ENCODE results near the gene POU2AF2. TPM values are rescaled to one million over a fixed set of nuclear protein-coding genes. Genes with fewer than 3 reads are reported as not detected.
"Not testable (repeated sequence)": the region's sequence is repeated elsewhere in the genome, so short reads cannot be mapped to it uniquely, and the experiment has no call there.

POU2AF2 gene
- polyA plus RNA-seq, 12 donors, result 0.14 TPM; not detected in 11

- no peak for DNase-seq
Measured at GRCh38 chr11:111302298-111302697, 56.8 kb downstream of the POU2AF2 start.

DNA sequence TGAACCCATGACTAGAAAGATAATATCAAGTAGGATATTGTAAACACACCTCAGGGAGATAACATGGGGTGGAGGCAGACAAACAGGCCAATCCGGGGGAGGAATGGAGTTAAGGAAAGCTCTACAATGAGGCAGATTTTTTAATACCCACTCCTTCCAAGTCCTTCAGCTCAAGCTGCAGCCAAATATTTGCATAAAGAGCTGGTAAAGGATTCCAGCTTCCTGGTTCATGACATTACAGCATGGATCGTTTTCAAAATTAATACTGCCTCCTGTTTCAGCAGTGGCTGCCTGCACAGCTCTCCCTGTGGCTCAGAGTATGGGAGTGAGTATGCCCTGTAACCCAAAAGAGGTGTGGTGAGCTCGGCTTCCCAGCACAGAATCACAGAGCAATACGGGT, 57.9 kb downstream of the POU2AF2 start:
- peak; percentile 53 for DNase-seq

GRCh38 chr11:111305162-111305802, 59.8 kb downstream of the POU2AF2 start:
- no peak for DNase-seq

- no peak for DNase-seq
Measured at GRCh38 chr11:111305876-111306275, 60.4 kb downstream of the POU2AF2 start.

DNA sequence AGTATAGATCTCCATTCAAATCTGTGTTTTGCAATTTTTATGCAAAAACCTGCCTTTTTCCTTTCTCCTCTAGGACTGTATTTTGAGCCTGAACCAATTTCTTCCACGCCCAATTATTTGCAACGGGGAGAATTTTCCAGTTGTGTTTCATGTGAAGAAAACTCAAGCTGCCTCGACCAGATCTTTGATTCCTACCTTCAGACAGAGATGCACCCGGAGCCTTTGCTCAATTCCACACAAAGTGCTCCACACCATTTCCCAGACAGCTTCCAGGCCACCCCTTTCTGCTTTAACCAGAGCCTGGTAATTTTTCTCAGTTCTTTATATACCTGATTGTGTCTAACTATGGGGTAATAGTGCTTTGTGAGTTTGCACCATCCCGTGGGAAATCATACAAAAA, 60.8 kb downstream of the POU2AF2 start:
- no peak for DNase-seq

DNA sequence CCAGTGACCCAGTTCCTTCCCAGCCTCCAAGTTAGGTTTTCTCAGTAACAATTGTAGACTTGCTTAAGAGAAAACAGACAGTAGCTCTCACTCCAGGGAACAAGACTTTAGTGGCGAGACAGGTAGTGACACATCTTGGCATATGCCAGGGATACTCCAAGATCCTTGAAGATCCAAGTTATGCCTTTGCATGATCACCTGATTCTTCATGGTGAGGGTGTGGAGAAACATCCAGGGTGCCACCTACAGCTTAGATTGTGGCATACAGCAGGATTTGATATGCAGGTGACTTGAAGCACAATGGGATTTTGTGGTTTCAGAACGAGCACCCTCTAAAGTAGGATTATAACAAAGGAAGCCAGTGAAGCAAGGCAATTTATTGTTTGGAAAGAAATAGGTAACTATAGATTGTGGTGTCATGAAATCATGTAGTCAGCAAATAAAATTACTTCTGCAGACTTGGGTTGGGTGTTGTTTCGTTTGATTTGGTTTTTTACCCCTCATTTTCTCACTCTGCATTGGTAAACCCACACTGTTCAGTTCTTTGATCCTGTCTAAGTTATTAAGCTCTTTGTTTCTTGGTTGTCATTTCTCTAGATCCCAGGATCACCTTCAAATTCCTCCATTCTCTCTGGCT, 62.1 kb downstream of the POU2AF2 start:
- DNase-seq, result no peak

DNA sequence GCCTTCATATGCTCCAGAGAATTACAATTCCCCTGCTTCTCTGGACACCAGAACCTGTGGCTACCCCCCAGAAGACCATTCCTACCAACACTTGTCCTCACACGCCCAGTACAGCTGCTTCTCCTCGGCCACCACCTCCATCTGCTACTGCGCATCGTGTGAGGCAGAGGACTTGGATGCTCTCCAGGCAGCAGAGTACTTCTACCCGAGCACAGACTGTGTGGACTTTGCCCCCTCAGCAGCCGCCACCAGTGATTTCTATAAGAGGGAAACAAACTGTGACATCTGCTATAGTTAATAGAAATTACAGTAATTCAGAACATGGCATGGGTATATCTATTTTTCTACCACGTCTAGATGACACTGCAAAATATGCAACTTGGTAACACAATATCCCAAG, 62.6 kb downstream of the POU2AF2 start:
- no peak for DNase-seq

- DNase-seq, result no peak
Measured at GRCh38 chr11:111309215-111309915, 63.8 kb downstream of the POU2AF2 start.

DNA sequence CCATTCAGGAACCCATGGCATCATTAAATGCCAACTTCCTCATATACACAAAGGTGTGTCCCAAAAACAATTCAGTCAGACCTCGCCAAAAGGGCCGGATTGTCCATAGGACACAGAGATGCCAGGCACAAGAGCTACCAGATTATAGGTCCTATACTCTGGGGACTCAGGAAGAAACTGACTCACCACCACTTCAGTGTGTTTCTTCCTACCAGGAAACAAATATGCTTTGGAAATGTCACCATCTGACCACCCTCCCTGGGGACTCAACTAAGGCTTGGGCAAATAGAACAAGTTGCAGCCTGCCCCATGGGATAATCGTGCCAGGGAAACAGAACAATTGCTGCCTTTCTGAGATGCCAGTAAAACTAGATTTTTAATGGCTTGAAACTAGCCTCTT, 64.6 kb downstream of the POU2AF2 start:
- DNase-seq, result no peak

DNA sequence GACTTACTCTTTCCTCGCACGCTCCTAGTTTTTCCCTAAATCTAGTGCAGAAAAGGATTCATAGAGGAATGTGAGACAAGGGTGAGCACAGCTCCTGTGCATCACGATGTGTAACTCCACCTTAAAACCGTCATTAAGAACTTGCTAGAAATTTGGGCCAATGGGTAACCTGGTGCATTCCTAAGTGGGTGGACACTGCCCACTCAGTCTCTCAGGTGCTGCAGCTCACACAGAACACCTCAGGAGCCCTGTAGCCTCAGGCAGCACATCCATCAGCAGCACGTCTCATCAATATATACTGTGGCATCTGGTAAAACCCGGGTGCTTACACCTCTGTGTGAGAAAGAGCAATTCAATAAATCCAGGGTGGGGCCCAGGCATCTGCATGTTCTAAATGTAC, 65.2 kb downstream of the POU2AF2 start:
- DNase-seq, result no peak

GRCh38 chr11:111312076-111312475, 66.6 kb downstream of the POU2AF2 start:
- DNase-seq, result no peak

DNA sequence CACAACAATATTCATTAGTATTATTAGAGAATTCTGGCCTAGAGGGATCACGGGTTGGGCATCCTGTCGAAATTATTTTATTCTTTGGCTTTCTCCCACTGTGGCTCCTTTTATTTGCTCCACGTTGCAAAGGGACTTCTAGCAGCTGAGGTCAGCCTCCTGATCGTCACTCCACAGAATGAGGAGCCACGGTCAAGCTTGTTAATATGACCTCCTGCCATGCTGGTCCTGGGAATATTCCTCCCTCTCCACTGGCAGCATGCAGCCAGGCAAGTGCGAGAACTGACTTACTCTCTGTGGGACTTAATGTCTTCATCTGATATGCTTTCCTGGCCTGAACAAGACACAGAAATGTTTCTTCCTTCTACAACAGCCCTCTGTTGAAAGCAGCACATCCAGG, 73.8 kb downstream of the POU2AF2 start:
- DNase-seq, result no peak

GRCh38 chr11:111320199-111320598, 74.7 kb downstream of the POU2AF2 start:
- not testable (repeated sequence) for DNase-seq

GRCh38 chr11:111320728-111321568, 75.4 kb downstream of the POU2AF2 start:
- no peak for DNase-seq

DNA sequence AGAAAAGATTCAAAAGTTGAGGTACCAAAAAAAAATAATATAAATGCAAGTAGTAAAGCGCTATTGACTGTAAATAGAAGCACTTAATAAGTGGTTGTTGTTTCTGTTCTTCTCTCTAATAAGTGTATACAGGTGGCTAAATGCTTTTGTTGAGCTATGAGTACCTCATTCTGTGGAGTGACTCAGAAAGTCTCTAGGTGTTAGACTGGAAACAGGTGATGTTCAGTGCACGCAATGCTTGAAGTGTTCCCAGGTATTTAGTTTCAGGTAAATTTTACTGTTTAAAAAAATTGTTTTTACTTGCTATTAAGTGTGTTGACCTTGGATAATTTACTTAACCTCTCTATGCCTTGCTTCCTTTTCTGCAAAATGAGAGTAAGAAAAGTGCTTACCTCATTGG, 77.0 kb downstream of the POU2AF2 start:
- DNase-seq, result no peak

GRCh38 chr11:111324277-111324720, 78.8 kb downstream of the POU2AF2 start:
- no peak for DNase-seq

GRCh38 chr11:111325259-111325658, 79.7 kb downstream of the POU2AF2 start:
- no peak for DNase-seq

DNA sequence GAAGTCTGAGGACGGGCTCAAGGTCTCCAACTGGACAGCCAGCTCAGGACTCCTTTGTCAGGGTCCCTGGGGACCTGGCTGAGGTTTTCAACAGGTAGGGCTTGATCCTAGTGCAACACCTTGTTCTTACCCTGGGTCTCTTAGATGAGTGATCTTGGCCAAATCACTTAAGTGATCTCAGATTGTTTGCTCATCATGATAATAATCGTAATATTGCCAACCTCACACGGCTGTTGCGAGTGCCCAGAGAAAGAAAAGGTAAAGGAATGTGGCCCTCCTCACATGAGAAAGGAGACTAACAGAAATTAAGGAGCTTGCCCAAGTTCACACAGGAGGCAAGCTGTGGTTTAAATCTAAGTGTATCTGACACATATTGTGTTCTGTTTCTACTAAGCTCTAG, 81.3 kb downstream of the POU2AF2 start:
- no peak for DNase-seq

DNA sequence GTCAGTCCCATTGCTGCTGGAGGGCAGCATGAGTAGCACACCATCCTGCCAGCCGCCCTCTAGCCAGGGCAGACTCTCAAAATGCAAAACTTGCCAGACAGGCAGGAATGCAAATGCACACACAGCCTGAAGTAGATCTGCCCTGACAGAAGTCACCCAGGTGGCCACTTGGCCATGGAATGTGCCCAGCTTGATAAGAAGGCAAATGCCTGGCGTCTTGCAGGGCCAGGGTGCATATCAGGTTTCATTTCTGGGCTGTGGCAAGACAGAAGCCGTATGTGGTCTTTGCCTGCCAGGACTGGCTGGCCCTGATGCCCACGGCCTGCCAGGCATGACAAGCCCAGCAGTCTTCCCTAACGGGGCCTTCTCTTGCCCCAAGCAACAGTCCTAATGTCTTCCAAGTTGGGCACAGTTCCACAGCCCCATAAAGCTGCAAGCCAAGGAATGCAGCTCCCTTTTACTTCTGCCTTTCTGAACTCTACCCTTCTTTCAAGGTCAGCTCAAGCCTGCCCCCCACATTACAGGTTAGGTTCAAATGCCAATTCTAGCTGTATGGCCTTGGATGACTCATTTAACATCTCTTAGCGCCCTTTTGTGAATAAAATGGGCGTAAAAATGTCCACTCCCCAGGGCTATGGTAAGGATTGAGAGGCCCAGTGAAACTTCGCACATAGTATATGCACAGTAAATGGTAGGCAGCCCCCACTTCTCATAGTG, 82.5 kb downstream of the POU2AF2 start:
- DNase-seq, result no peak

- no peak for DNase-seq
Measured at GRCh38 chr11:111329306-111330204, 84.0 kb downstream of the POU2AF2 start.

Data from muscle of arm (tissue), 12 donors.